8988T (cell line): Measurements from ENCODE around the gene IMMP2L.
"Not testable (repeated sequence)": the region's sequence is repeated elsewhere in the genome, so short reads cannot be mapped to it uniquely, and the experiment has no call there.

ENCODE experiments used
- DNase-seq: peaks from one replicate; pipeline ENCODE4 v3.0.0; 2011

IMMP2L gene

DNA sequence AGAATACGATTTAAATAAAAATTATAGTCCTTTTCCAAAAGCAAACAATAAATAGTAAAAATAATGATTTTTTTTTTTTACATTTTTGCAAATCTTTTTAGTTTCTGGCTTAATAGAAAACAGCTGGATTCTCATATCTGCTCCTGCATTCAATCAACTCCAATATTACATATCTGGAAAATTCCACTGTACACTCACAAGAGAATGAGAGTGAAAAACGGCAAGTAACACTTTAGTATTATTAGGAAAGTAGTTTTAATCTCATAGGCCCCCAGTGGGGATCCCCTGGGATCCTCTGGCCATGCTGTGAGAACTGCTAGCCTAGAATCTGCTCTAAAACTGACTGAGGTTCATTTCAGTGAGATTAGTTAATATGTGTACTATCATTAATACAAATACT lies 599.9 kb downstream of the IMMP2L start:
- no peak for DNase-seq

GRCh38 chr7:110960811-110961210 lies 601.5 kb downstream of the IMMP2L start:
- DNase-seq: no peak

- DNase-seq: no peak
These were observed 614.0 kb downstream of the IMMP2L start for GRCh38 chr7:110948280-110948679.

- no peak for DNase-seq
These were observed 614.9 kb downstream of the IMMP2L start for GRCh38 chr7:110947408-110947807.

GRCh38 chr7:110944966-110945644 lies 617.2 kb downstream of the IMMP2L start:
- DNase-seq: no peak

DNA sequence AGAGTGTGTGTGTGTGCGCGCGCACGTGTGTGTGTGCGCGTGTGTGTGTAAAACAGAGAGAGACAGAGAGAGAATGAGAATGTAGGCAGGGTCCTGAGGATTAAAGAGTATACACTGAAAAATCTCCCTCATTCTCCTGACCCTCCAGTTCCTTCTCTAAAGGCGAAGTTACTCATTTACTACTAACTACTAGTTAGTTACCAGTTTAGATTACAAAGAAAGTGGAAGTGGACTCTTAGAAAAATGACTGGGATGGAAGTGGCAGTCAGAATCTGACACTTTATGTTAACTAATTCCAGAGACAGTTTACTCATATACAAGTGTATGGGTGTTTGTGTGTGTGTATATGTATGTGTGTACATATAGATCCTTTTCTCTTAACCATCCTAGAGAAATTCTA lies 617.8 kb downstream of the IMMP2L start:
- no peak for DNase-seq

DNA sequence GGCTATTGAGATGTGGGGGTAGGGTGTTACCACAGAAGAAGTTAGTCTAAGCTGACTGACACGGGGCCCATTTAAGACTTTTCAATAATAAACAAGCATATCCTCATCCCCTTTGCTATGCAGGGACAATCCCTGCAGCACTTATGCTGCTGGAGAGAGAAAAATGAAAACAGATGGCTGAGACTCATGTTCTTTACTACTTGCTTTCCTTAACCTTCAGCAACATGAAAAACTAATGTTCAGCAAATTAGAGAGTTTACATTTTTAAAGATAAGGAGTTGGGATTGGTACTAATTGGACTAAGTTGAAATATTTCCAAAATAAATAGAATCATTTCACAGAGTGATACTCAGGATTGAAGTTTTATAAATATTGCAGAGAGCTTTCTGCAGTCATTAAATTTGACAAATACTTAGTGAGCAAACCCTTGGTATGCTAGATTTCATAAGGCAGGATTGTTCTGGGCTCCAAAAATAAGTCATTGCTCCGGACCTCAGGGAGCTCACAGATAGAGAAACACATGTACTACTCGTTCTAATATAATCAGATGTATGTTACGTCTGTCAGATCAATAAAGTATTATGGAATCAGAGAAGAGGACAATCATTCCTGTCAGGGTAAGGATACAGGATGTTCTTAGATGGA lies 618.5 kb downstream of the IMMP2L start:
- no peak for DNase-seq

- no peak for DNase-seq
These were observed 620.9 kb downstream of the IMMP2L start for GRCh38 chr7:110941385-110941784.

- DNase-seq: no peak
These were observed 621.5 kb downstream of the IMMP2L start for GRCh38 chr7:110940756-110941155.

GRCh38 chr7:110938165-110938564 lies 624.1 kb downstream of the IMMP2L start:
- DNase-seq: no peak

DNA sequence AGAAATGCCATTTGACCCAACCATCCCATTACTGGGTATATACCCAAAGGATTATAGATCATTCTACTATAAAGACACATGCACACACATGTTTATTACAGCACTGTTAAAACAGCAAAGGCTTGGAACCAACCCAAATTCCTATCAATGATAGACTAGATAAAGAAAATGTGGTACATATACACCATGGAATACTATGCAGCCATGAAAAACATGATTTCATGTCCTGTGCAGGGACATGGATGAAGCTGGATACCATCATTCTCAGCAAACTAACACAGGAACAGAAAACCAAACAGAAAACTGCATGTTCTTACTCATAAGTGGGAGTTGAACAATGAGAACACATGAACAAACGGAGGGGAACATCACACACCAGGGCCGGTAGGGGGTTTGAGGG lies 625.6 kb downstream of the IMMP2L start:
- DNase-seq: not testable (repeated sequence)

DNA sequence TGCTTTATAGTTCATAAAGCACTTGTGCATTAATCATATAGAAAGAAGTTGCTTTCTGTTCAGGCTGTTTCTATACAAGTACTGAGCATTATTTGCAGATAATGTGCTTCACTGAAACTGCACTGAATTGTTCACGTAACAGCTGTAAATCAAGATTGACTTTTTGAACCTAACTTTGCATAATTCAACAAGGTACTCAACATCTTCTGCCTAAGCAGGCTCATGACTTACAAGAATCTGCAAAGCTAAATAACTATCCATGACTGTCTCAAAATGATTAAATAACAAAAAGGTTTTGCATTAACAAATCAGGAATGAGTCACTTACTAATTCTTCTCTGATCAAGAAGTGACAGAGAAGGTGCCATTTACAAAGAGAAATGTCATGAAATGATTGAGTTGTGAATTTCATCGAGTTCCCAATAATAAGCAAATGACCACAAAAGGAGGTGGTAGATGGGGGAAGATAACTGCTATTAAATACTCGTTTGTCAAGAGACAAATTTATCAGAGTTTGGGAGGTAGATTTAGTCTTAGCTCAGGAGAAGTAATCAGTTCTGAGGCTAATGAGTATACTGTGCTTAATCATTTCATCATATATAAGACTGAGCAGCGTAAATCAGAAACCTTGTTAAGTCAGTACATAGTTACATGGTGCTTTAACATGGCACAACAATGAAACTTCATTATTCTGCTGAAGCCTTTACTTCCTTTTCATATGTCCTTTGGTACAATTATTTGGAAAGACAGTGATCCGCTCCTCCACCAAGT lies 632.6 kb downstream of the IMMP2L start:
- DNase-seq: no peak

GRCh38 chr7:110922906-110923305 lies 639.4 kb downstream of the IMMP2L start:
- no peak for DNase-seq

- DNase-seq: no peak
These were observed 640.6 kb downstream of the IMMP2L start for GRCh38 chr7:110921595-110922151.

DNA sequence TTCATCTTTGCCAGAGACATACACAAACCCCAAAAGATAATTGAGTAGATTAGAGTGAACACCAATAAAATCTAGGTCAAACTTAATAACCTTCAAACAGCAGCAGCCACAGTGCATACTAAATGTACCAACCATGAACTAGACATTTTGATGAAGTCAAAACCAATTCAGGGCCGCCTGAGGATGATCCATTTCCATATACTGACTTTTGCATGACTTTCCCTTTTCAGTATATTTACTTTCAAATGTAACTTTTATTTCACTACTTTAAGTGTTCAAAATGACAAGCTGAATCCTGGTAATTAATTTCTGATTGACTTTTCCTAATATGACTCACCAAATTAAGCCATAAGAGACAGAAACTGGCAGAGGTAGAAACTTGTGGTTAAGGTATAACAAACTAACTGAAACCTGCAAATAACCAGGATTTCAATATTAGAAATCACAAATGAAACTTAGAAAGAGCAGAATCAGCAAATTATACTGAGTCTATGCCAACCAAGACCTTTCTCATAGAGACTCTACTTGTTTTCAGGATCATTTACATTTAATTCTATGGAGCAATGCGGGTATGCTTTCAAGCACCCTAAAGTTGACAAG lies 643.2 kb downstream of the IMMP2L start:
- DNase-seq: no peak

DNA sequence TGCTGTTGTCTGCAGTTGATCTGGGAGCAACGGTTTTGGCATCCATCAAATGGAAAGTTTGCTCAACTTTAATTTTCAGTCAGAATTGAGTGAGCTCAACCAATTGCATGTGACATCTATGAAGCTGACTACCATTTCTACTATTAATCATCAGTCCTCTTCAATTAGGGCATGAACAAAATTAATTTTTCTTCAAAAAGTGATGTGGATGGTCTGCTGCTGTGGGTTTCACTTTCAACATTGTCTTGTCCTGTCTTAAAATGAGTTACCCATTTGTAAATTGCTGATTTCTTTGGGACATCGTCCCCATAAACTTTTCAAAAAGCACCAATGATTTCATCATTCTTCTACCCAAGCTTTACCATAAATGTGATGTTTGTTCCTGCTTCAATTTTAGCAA lies 648.0 kb downstream of the IMMP2L start:
- no peak for DNase-seq

- DNase-seq: no peak
These were observed 650.7 kb downstream of the IMMP2L start for GRCh38 chr7:110911632-110912031.

GRCh38 chr7:110909117-110909516 lies 653.2 kb downstream of the IMMP2L start:
- DNase-seq: no peak

- no peak for DNase-seq
These were observed 656.3 kb downstream of the IMMP2L start for GRCh38 chr7:110905773-110906566.

- DNase-seq: no peak
These were observed 663.8 kb downstream of the IMMP2L start for GRCh38 chr7:110898516-110898915.

GRCh38 chr7:110897538-110897937 lies 664.8 kb downstream of the IMMP2L start:
- no peak for DNase-seq

DNA sequence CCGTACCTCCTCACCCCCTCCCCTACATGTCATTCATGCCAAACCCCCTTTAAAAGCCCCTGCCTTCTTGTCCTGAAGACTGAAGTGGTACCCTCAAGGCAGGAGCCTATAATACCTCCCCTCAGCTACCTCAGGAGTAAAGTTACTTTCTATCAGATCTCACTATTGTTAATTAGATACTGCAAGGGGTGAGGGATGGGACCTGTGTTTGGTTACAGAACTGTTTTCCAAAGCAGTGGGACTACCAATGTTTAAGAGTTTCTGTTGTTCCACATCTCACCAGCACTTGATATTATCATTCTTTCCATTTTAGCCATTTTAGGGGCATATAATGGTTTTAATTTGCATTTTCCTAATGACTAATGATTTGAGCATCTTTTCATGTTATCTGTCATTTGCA lies 668.2 kb downstream of the IMMP2L start:
- DNase-seq: no peak

DNA sequence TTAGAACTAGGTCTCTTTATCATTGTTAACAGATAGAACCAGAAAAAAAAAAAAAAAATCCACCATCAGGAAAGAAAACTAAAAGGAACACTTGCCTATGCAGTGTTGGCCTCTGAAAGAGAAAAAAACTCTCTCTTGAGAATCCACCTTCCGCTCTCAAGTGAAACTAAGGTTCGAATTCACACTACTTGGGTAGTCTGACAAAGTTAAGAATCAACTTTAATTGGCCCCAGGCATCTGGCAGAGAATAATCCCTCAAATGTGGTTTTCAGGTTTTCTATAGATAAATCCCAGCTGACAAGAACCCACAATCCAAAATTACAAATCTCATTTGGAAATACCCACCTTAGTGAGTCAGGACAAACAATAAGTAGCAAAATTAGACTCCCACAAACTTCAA lies 671.1 kb downstream of the IMMP2L start:
- DNase-seq: no peak
